GM23248 (cell line): ENCODE measurements around the gene ASTN1. TPM values are rescaled to one million over a fixed set of nuclear protein-coding genes. Genes with fewer than 3 reads are reported as not detected.

Source experiments
- DNase-seq: peaks from one replicate; pipeline ENCODE4 v3.0.0-alpha.2; 2015
- H2AFZ ChIP-seq: fragments of 200-600 bp; sonication (generic); 2 replicates; pipeline ENCODE4 v1.6.1; 2016; ENCODE audit warnings: antibody characterized with exemption
- H3F3A ChIP-seq: fragments of 200-600 bp; sonication (generic); 2 replicates; pipeline ENCODE4 v1.6.1; 2016; ENCODE audit warnings: mild to moderate bottlenecking, antibody characterized with exemption, mixed run types; ENCODE audit not compliant: insufficient read depth
- H3K27ac ChIP-seq: fragments of 200-600 bp; sonication (generic); 2 replicates; pipeline ENCODE4 v1.5.1; 2016; ENCODE audit warnings: mild to moderate bottlenecking
- H3K27me3 ChIP-seq: fragments of 200-600 bp; sonication (generic); replicated peaks from 2 replicates; pipeline ENCODE4 v1.6.1; 2016; ENCODE audit warnings: mild to moderate bottlenecking; ENCODE audit not compliant: insufficient read depth
- H3K36me3 ChIP-seq: fragments of 200-600 bp; sonication (generic); 2 replicates; pipeline ENCODE4 v1.6.1; 2016; ENCODE audit warnings: low read depth, mild to moderate bottlenecking
- H3K4me1 ChIP-seq: fragments of 200-600 bp; sonication (generic); 2 replicates; pipeline ENCODE4 v1.6.1; 2016; ENCODE audit warnings: mild to moderate bottlenecking; ENCODE audit not compliant: insufficient read depth
- H3K4me2 ChIP-seq: fragments of 200-600 bp; sonication (generic); one replicate; pipeline ENCODE4 v1.6.1; 2016; ENCODE audit warnings: mild to moderate bottlenecking; ENCODE audit not compliant: unreplicated experiment
- H3K4me3 ChIP-seq: fragments of 200-600 bp; sonication (generic); 2 replicates; pipeline ENCODE4 v1.5.1; 2016; ENCODE audit warnings: mild to moderate bottlenecking
- H3K79me2 ChIP-seq: fragments of 200-600 bp; sonication (generic); 2 replicates; pipeline ENCODE4 v1.6.1; 2016; ENCODE audit warnings: mild to moderate bottlenecking; ENCODE audit not compliant: insufficient read depth
- H3K9ac ChIP-seq: fragments of 200-600 bp; sonication (generic); 2 replicates; pipeline ENCODE4 v1.6.1; 2016; ENCODE audit warnings: mild to moderate bottlenecking
- H3K9me2 ChIP-seq: fragments of 200-600 bp; sonication (generic); 2 replicates; pipeline ENCODE4 v1.6.1; 2016; ENCODE audit warnings: mixed run types, mild to moderate bottlenecking, moderate library complexity; ENCODE audit not compliant: insufficient read depth
- H3K9me3 ChIP-seq: fragments of 200-600 bp; sonication (generic); one replicate; pipeline ENCODE4 v1.6.1; 2017; ENCODE audit warnings: low read depth
- H4K20me1 ChIP-seq: fragments of 200-600 bp; sonication (generic); 2 replicates; pipeline ENCODE4 v1.6.0; 2016; ENCODE audit not compliant: insufficient read depth
- EZH2 ChIP-seq: fragments of 200-600 bp; sonication (generic); IDR thresholded peaks from 2 replicates; pipeline ENCODE4 v1.6.1; 2018; ENCODE audit warnings: antibody characterized with exemption, mild to moderate bottlenecking; ENCODE audit not compliant: insufficient read depth, poor library complexity, severe bottlenecking
- EZH2phosphoT487 ChIP-seq: fragments of 200-600 bp; sonication (generic); IDR thresholded peaks from 2 replicates; pipeline ENCODE4 v1.6.1; 2018; ENCODE audit warnings: antibody characterized with exemption, moderate library complexity, mild to moderate bottlenecking, low read depth; ENCODE audit not compliant: insufficient read depth
- WGBS, 2 experiments: methylation state at CpG; one replicate each; pipeline ENCODE4 v1.1.6; 2015 to 2017; ENCODE audit warnings: low lambda C conversion rate in 2 of 2, low coverage in 1 of 2; ENCODE audit errors: missing lambda C conversion rate in 2 of 2; 5-methylcytosine and 5-hydroxymethylcytosine counted together
- in situ Hi-C: fragments of 300-500 bp; cut with MboI; formaldehyde crosslinking; loops from 2 replicates; pipeline ENCODE4 v1.15.0; 2020
- polyA plus RNA-seq: library from polyadenylated mRNA; unstranded; fragments of >200 nt; fragmentation: Nextera tagmentation; extraction: Ambion mirVana; gene quantifications from 2 replicates; pipeline ENCODE4 v1.2.1, GENCODE V29; 2016
- total RNA-seq: library from RNA; depleted of rRNA; stranded (reverse); fragments of >200 nt; shearing (Covaris generic); gene quantifications from 2 replicates; pipeline ENCODE4 v1.2.3, GENCODE V29; 2014

ASTN1 gene
- total and polyA plus RNA-seq, 2 experiments from 2014 or later, result not detected

DNA sequence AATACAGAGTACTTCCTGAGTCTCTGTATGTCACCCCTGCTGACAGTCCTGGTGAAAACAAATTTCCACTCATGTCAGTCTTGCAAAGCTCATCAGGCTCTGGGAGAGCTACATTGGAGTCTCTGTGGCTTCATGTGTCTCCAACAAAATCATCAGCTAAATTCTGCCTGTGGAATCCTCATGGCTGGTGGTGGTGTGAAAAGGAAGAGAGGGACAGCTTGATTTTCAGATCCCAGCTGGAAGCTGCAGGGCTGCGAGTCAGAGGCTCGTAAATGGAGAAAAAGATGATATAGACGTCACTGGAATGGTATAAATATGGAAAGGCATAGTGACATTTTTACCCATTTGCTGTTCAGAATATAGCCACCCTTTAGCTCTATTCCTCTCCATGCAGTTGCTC, 150.2 kb downstream of the ASTN1 start:
- no peaks in the 10 kb centered on the region for H3K79me2 ChIP-seq
- DNase-seq, result no peak
- no peaks in the 10 kb centered on the region for H3K27me3 ChIP-seq
- no peak overlapping the region for H2AFZ ChIP-seq
- H3K27ac ChIP-seq, result no peak overlapping the region
- WGBS, 2 experiments, result 43 to 48% methylated on average over 3 of the region's 3 CpGs
- no peak for TF ChIP-seq EZH2phosphoT487
- TF ChIP-seq EZH2, result no peak
- no peaks in the 10 kb centered on the region for H3K4me1 ChIP-seq
- no peaks in the 10 kb centered on the region for H3K9me2 ChIP-seq
- H3F3A ChIP-seq, result no peaks in the 10 kb centered on the region
- no peaks in the 10 kb centered on the region for H3K9me3 ChIP-seq
- H3K4me2 ChIP-seq, result no peak overlapping the region
- in situ Hi-C loops, result no loop called here
- H4K20me1 ChIP-seq, result no peaks in the 10 kb centered on the region; the same call in 1 of the 2 replicates
- H3K9ac ChIP-seq, result no peak overlapping the region
- no peak overlapping the region for H3K4me3 ChIP-seq
- no peaks in the 10 kb centered on the region for H3K36me3 ChIP-seq

DNA sequence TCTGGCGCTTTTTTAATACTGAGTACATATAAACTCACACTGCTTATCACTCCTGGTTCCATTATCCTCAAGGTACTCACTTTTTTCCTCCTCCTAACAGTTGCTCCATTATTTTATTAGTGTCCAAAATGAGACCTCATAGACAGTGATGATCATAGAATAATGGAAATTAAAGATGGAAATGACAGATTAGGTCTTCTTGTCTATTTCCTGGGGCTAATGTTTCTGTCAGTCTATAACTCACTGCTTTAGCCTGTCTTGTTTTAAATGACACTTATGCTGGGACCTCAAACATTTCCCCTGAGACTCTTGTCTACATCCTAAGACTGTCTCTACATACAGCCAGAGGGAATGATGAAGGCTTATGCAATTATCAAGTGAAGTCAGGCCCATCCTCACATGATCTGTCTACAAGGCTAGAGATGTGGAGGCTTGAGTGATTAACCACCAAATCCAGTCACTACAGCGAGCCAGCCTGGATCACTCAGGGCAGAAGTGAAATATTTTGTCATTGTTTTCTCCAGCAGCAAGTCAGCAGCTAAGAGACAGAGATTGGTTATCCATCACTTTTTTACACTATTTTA, 152.1 kb downstream of the ASTN1 start:
- Histone ChIP-seq H2AFZ (no peak overlapping the region), H3K79me2 (no peaks in the 10 kb centered on the region), H3K4me2 (no peak overlapping the region), H3F3A (no peaks in the 10 kb centered on the region), H4K20me1 (no peaks in the 10 kb centered on the region; the same call in 1 of the 2 replicates), H3K9me3 (no peaks in the 10 kb centered on the region), H3K9me2 (no peaks in the 10 kb centered on the region), H3K27ac (no peak overlapping the region), H3K4me1 (no peaks in the 10 kb centered on the region), H3K27me3 (no peaks in the 10 kb centered on the region), H3K4me3 (no peak overlapping the region), H3K9ac (no peak overlapping the region), H3K36me3 (no peaks in the 10 kb centered on the region)
- in situ Hi-C loops, result no loop called here
- DNase-seq, result no peak
- whole genome bisulfite sequencing, 2 experiments, result 49 to 65% methylated on average over 2 of the region's 2 CpGs
- TF ChIP-seq EZH2, result no peak
- TF ChIP-seq EZH2phosphoT487, result no peak

DNA sequence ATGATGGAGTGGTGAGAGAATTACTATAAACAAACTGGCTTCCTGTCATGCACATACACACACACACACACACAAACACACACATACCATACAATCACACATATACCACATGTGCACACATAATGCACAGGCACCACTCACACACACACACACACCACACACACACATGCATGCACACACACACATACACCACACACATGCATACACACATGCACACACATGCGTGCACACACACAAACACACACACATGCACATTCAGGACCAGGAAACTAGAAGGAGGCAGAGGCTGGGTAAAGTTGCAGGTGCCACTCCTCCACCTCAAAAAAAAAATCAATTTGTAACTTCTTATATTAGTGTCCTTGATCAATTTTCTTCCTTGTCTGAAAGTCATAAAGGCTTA, 153.0 kb downstream of the ASTN1 start:
- no peaks in the 10 kb centered on the region for H3K9me2 ChIP-seq
- H2AFZ ChIP-seq, result no peak overlapping the region
- H4K20me1 ChIP-seq, result no peaks in the 10 kb centered on the region; the same call in 1 of the 2 replicates
- no peak for DNase-seq
- no peaks in the 10 kb centered on the region for H3K4me1 ChIP-seq
- no peak overlapping the region for H3K4me2 ChIP-seq
- no peak overlapping the region for H3K9ac ChIP-seq
- H3K27ac ChIP-seq, result no peak overlapping the region
- H3K9me3 ChIP-seq, result no peaks in the 10 kb centered on the region
- H3K4me3 ChIP-seq, result no peak overlapping the region
- H3K27me3 ChIP-seq, result no peaks in the 10 kb centered on the region
- TF ChIP-seq EZH2 (no peak), EZH2phosphoT487 (no peak)
- WGBS, 2 experiments, result 53 to 59% methylated on average over 1 of the region's 1 CpG
- H3K79me2 ChIP-seq, result no peaks in the 10 kb centered on the region
- no peaks in the 10 kb centered on the region for H3F3A ChIP-seq
- no peaks in the 10 kb centered on the region for H3K36me3 ChIP-seq
- in situ Hi-C loops, result no loop called here

GRCh38 chr1:177010211-177010825, 154.2 kb downstream of the ASTN1 start:
- H3K27me3 ChIP-seq, result no peaks in the 10 kb centered on the region
- DNase-seq, result no peak
- no peaks in the 10 kb centered on the region for H3K9me3 ChIP-seq
- no peaks in the 10 kb centered on the region for H3K9me2 ChIP-seq
- H3K27ac ChIP-seq, result no peak overlapping the region
- no peak overlapping the region for H3K4me3 ChIP-seq
- H2AFZ ChIP-seq, result no peak overlapping the region
- no peaks in the 10 kb centered on the region for H3K79me2 ChIP-seq
- no peak overlapping the region for H3K4me2 ChIP-seq
- H4K20me1 ChIP-seq, result no peaks in the 10 kb centered on the region; the same call in 1 of the 2 replicates
- in situ Hi-C loops, result no loop called here
- H3K9ac ChIP-seq, result no peak overlapping the region
- no peaks in the 10 kb centered on the region for H3K36me3 ChIP-seq
- WGBS, 2 experiments, result 18 to 21% methylated on average over 1 of the region's 1 CpG
- TF ChIP-seq EZH2, result no peak
- H3F3A ChIP-seq, result no peaks in the 10 kb centered on the region
- H3K4me1 ChIP-seq, result no peaks in the 10 kb centered on the region

DNA sequence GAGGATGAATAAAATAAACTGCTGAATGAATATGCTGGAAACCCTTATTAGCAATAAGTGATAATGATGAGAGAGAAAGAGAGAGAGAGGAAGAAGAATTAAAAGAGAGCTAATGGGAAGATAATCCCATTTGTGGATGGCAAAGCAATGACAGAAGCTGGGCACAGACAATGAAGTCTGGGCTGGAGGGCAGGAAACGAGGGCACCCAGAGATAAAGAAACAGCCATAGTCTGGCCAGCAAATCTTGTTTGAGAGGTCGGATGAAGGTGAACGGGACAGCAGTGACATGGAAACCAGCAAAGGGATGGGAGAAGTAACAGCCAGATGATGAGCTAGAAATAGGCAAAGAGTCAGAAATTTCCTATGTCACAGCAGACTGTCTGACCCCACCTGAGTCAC, 155.9 kb downstream of the ASTN1 start:
- TF ChIP-seq EZH2 (no peak), EZH2phosphoT487 (no peak)
- Histone ChIP-seq H3K79me2 (no peaks in the 10 kb centered on the region), H3K27me3 (no peaks in the 10 kb centered on the region), H3K4me2 (no peak overlapping the region), H3K4me1 (no peaks in the 10 kb centered on the region), H4K20me1 (no peaks in the 10 kb centered on the region; the same call in 1 of the 2 replicates), H3K9ac (no peak overlapping the region), H2AFZ (no peak overlapping the region), H3K36me3 (no peaks in the 10 kb centered on the region), H3K4me3 (no peak overlapping the region), H3K9me2 (0 out of 2 replicates have a peak, but pooled peaks cover 5% of the 10 kb centered on the region), H3K27ac (no peak overlapping the region), H3K9me3 (no peaks in the 10 kb centered on the region), H3F3A (no peaks in the 10 kb centered on the region)
- WGBS, 2 experiments, result 34 to 42% methylated on average over 3 of the region's 3 CpGs
- in situ Hi-C loops, result no loop called here
- DNase-seq, result no peak
